GM08714 (cell line): ENCODE measurements around the gene PLPPR5.

Experiments used
- H3K4me3 ChIP-seq: fragments of 200-500 bp; sonication (Bioruptor generic); 2 replicates; pipeline ENCODE4 v1.5.1; 2014; ENCODE audit warnings: mild to moderate bottlenecking, low read length, inconsistent platforms
- ZNF274 ChIP-seq: IDR thresholded peaks from 2 replicates; pipeline ENCODE4 v1.6.1; 2012; ENCODE audit warnings: mild to moderate bottlenecking, low read depth, low read length

PLPPR5 gene

DNA sequence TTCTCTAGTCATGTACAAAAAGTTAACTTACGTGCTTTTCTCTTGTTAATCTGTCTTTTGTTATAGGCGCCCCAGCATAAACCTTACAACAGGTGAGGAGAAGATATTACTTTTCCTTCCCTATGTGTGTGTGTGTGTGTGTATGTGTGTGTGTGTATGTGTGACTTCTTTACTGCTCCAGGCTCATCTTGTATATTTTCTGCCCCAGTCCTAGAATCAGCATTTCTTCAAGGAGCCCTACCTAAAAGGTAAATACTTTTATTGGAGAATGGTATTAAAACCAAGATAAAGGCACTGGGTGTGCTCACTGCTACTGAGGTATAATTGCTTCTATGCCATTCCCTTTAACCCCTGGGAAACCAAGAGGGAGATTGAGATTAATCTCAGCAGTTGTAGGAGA, 129.8 kb downstream of the PLPPR5 start:
- TF ChIP-seq ZNF274 = no peak
- no peak overlapping the region for H3K4me3 ChIP-seq

DNA sequence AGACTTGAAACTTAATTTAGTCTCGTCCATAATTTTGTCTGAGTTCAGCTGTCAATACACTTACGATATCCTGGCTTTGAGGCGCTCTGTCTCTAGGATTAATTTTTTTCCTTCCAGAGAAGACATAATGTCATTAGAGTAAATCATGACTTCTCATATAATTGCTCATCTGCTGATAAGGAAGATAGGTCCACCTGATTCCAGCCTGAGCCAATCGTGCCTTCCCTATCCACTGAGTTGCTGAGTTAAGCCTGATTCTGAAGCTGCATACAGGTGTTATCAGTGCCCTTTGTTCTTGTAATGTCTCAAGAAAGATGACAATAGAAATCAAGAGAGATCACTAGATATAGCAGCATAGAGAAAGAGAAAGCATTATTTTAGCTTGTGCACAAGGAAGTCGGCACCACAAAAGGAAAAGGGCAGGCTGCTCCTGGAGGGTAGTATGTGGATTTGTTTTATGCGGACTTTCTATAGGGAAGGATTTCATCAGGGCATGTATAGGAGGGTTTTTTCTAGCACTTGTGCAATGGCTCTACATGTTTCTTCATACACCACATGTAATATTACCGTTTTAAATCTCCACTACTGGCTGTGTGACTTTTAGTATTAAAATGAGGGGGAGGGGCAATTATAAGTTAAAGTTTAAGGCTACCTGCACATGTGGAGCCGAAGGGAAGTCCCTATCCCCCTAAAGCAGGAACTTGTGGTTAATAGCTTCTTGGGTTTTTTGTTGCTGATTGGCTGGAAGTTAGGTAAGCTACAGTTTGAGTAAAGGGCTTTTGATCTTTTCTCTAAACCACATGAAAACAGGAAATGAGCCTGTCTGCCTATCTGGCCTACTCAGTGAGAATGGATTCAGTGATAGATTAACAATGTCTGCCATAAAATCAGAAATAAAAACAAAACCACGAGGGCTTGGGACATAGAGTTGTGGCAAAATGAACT, 133.4 kb downstream of the PLPPR5 start:
- no peak for TF ChIP-seq ZNF274
- H3K4me3 ChIP-seq = peak overlapping the region; percentile 7; the same call in 1 of the 2 replicates

DNA sequence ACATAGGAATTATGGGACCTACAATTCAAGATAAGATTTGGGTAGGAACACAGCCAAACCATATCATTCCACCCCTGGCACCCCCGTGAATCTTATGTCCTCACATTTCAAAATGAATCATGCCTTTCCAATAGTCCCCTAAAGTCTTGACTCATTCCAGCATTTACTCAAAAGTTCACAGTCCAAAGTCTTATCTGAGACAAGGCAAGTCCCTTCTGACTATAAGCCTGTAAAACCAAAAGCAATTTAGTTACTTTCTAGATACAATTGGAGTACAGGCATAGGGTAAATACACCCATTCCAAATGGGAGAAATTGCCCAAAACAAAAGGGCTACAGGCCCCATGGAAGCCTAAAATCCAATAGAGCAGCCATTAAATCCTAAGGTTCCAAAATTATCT, 138.9 kb downstream of the PLPPR5 start:
- TF ChIP-seq ZNF274 = no peak
- no peak overlapping the region for H3K4me3 ChIP-seq

DNA sequence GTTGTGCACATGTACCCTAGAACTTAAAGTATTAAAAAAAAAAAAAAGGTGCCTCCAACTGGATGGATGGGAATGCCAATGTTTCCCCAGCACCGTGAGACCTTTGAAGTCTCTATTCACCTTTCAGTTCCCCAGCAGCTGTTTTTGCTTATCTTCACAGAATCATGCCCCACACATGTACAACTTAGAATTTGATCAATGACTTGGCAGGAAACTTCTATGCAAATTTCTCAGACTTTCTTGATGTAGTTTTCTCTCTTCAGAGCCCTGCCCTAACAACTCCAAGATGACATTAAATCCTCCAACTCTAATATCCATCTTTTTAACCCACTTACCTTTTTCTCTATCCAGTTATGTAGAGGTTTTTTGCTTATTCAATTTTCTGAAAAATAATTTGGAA, 144.3 kb downstream of the PLPPR5 start:
- no peak overlapping the region for H3K4me3 ChIP-seq
- TF ChIP-seq ZNF274 = no peak

DNA sequence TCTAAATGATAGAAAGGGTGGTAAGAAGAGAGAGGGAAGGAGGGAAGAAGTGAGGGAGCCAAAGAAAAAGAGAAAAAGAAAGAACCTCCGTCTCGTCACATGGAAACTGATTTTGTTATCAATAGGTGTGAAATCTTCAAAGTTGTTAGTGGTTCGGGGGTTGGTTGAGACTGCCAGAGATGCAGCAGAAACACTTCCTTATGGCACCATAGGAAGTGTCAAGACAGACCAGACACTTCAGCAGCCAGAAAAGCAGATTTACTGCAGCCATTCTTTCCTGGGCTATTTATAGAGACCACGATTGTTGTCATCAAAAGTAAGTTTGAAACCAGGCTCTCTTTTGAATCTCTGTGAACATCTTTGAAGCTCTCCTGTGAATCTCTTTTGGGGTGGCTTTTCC, 150.5 kb downstream of the PLPPR5 start:
- TF ChIP-seq ZNF274 = no peak
- H3K4me3 ChIP-seq = no peak overlapping the region

DNA sequence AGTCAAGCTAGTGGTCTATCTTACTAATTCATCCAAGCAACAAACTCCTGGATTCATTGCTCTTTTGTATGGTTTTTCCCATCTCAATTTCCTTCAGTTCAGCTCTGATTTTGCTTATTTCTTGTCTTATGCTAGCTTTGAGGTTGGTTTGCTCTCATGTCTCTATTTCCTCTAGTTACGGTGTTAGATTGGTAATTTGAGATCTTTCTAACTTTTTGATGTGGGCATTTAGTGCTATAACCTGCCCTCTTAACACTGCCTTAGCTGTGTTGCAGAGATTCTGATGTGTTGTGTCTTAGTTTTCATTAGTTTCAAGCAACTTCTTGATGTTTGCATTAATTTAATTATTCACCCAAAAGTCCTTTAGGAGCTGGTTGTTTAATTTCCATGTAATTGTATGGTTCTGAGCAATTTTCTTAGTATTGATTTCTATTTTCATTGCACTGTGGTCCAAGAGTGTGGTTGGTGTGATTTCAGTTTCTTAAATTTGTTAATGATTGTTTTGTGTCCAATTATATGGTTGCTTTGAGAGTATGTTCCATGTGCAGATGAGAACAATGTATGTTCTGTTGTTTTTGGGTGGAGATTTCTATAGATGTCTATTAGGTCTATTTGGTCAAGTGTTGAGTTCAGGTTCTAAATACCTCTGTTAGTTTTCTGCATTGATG, 154.6 kb downstream of the PLPPR5 start:
- no peak for TF ChIP-seq ZNF274
- H3K4me3 ChIP-seq = no peak overlapping the region

DNA sequence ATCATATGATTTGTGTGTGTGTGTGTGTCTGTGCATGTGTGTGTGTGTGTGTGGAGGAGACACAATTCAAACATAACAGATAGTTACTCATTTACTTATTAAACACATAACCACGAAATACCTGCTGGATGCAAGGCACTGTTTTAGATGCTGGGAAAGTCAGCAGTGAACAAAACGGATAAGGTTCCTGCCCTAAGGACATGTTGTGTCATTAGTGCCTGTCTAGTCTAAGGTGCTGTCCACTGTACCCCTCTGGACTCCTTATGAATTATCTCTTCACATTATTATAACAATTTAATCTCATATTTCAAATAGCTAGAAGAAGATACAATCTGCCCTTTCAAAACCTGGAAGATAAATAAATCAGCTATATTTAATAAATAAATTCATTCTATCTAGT, 162.4 kb downstream of the PLPPR5 start:
- TF ChIP-seq ZNF274 = no peak
- no peak overlapping the region for H3K4me3 ChIP-seq
